ENCODE measurements around the gene KAZALD1.

The KAZALD1 gene

DNA sequence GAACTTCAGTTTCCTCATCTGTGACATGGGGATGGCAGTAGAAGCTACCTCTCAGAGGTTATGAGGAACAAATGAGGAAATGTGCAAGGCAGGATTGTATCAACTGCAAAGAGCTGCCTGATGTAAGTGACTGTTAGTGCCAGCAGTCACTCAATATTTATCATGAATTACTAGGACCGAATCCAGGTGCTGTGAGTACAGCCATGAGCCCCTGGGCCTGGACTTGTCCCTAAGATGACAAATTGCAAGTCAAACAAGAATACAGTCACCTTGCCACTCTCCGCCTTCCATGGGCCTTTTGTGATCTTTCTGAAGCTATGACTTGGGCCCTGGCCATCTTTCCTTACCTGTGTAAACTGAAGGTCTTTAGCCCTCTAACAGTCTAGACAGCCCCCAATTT lies 41.6 kb downstream of the KAZALD1 start:
- no peak overlapping the region for H3K4me3 ChIP-seq (ENCODE audit: low read depth, low read length)
- H3K27me3 ChIP-seq (replicated peaks) = peaks cover 15% of the 10 kb centered on the region
- no peak for DNase-seq
- in situ Hi-C loops (cut with HindIII; ENCODE audit: low pct_ligation_motif_present, low sequenced_read_pairs) = no loop called here
- no peak overlapping the region for H3K27ac ChIP-seq
- TF ChIP-seq, protein P1, sequence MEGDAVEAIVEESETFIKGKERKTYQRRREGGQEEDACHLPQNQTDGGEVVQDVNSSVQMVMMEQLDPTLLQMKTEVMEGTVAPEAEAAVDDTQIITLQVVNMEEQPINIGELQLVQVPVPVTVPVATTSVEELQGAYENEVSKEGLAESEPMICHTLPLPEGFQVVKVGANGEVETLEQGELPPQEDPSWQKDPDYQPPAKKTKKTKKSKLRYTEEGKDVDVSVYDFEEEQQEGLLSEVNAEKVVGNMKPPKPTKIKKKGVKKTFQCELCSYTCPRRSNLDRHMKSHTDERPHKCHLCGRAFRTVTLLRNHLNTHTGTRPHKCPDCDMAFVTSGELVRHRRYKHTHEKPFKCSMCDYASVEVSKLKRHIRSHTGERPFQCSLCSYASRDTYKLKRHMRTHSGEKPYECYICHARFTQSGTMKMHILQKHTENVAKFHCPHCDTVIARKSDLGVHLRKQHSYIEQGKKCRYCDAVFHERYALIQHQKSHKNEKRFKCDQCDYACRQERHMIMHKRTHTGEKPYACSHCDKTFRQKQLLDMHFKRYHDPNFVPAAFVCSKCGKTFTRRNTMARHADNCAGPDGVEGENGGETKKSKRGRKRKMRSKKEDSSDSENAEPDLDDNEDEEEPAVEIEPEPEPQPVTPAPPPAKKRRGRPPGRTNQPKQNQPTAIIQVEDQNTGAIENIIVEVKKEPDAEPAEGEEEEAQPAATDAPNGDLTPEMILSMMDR (IDR thresholded peaks at IDR 0.05; ENCODE audit: low read depth, low read length, missing control alignments) = no peak
- H3K36me3 ChIP-seq (replicated peaks) = no peaks in the 10 kb centered on the region

DNA sequence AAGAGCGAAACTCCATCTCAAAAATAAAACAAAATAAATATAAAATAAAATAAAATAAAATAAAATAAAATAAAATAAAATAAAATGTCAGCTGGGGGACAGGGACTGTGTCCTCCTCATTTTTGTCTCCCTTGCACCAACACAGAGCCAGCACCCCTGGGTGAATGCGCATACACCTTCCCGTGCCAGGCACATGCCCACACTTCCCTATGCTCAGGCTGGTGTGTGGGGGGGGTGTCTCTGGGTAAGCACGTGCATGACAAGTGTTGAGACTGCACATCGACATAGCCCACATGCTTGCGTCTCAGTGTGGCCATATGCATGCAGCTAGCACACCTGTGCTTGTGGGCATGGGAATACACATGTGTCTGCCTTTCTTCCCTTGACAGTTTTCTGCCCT lies 44.6 kb downstream of the KAZALD1 start:
- DNase-seq = no peak

DNA sequence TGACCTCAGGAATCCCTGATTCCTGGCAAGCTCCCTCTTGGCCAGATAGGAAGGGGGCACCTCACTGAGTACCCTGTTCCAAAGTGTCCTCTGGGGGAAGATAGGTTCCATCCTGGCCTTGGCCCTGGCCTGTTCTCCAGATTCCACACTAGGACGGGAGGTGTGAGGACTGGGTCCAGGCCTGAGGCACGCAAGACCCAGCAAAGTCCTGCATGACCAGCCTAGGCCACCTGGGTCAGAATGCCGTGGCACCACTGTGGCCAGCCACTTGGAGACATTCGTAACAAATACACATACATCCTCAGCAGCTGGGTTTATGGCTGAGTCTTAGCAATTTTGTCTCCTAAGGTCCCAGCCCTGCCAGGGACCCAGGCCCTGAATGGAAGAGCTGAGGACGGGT lies 46.0 kb downstream of the KAZALD1 start:
- no peak overlapping the region for H3K4me3 ChIP-seq (ENCODE audit: low read depth, low read length)
- in situ Hi-C loops (cut with HindIII; ENCODE audit: low pct_ligation_motif_present, low sequenced_read_pairs) = no loop called here
- H3K36me3 ChIP-seq (replicated peaks) = no peaks in the 10 kb centered on the region
- DNase-seq = no peak
- no peak overlapping the region for H3K27ac ChIP-seq
- TF ChIP-seq, protein P1 (IDR thresholded peaks at IDR 0.05; ENCODE audit: low read depth, low read length, missing control alignments) = no peak
- peaks cover 10% of the 10 kb centered on the region for H3K27me3 ChIP-seq (replicated peaks)

More for the DNA sequence above, 44.6 kb downstream of the KAZALD1 start:
- H3K36me3 ChIP-seq (replicated peaks) = no peaks in the 10 kb centered on the region
- H3K4me3 ChIP-seq (ENCODE audit: low read depth, low read length) = no peak overlapping the region
- no peak overlapping the region for H3K27ac ChIP-seq
- peaks cover 5% of the 10 kb centered on the region for H3K27me3 ChIP-seq (replicated peaks)
- in situ Hi-C loops (cut with HindIII; ENCODE audit: low pct_ligation_motif_present, low sequenced_read_pairs) = no loop called here
- TF ChIP-seq, protein P1 (IDR thresholded peaks at IDR 0.05; ENCODE audit: low read depth, low read length, missing control alignments) = no peak

DNA sequence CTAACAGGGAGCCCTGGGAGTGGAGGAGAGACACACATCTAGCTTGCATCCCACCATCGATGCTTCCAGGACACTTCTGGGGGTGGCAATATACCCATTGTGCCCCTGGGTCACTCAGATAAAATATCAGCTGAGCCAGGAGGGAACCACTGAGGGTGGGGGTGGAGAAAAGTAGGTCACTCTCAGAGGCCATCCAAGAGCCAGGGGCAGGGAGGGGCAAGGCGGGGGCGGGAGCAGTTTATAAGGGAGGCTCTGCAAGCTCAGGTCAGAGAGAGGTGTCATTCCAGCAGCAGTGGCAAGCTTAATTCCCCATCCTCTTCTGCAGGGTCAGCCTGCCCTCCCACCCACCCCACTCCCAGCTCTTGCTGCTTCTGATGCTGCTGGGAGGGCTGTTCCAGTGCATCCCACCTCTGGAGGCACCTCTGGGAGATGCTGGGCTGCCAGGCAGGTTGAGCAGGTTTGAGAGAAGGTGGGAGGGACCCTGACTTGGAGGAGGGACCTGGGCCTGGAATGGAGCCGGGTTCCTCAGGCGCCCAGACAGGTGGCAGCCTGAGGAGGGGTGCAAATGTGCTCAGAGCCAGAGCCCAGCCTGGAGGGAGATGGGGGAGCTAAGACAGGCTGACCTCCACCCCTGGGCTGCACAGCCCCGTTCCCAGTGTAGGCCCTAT lies 49.2 kb downstream of the KAZALD1 start:
- Histone ChIP-seq H3K27ac (no peak overlapping the region), H3K27me3 (replicated peaks) (peaks cover 21% of the 10 kb centered on the region), H3K36me3 (replicated peaks) (no peaks in the 10 kb centered on the region), H3K4me3 (ENCODE audit: low read depth, low read length) (no peak overlapping the region)
- in situ Hi-C loops (cut with HindIII; ENCODE audit: low pct_ligation_motif_present, low sequenced_read_pairs) = no loop called here
- no peak for DNase-seq
- TF ChIP-seq, protein P1 (IDR thresholded peaks at IDR 0.05; ENCODE audit: low read depth, low read length, missing control alignments) = no peak

DNA sequence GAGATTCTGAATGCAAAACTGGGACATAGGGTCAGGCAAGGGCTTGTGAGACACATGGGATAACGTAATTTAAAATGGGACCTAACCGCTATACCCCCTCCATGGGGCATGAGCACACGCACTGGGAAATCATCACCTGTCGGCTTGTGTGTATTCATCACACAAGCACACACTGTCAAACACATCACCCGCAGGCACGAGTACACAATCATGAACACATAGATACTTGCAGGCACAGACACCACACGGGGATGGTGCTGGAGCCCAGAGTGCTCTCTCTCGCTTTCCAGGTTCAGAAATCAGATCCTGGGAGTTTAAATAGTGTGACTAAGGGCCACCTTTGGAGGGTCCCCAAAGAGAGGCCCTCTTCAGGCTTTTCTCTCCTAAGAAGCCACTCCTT lies 49.8 kb downstream of the KAZALD1 start:
- TF ChIP-seq, protein P1 (IDR thresholded peaks at IDR 0.05; ENCODE audit: low read depth, low read length, missing control alignments) = no peak
- Histone ChIP-seq H3K27me3 (replicated peaks) (peaks cover 25% of the 10 kb centered on the region), H3K27ac (no peak overlapping the region), H3K4me3 (ENCODE audit: low read depth, low read length) (no peak overlapping the region), H3K36me3 (replicated peaks) (no peaks in the 10 kb centered on the region)
- no peak for DNase-seq
- in situ Hi-C loops (cut with HindIII; ENCODE audit: low pct_ligation_motif_present, low sequenced_read_pairs) = no loop called here

Data from brain microvascular endothelial cell (primary cell).